HG03066 (cell line): Measurements from ENCODE around the gene BMP7.
"Not testable (repeated sequence)": the region's sequence is repeated elsewhere in the genome, so short reads cannot be mapped to it uniquely, and the experiment has no call there.

Experiments
- ATAC-seq: cut with Tn5 transposase; IDR thresholded peaks from one replicate; pipeline ENCODE4 v1.9.1; 2021; ENCODE audit warnings: low read depth; ENCODE audit not compliant: unreplicated experiment

Gene BMP7

DNA sequence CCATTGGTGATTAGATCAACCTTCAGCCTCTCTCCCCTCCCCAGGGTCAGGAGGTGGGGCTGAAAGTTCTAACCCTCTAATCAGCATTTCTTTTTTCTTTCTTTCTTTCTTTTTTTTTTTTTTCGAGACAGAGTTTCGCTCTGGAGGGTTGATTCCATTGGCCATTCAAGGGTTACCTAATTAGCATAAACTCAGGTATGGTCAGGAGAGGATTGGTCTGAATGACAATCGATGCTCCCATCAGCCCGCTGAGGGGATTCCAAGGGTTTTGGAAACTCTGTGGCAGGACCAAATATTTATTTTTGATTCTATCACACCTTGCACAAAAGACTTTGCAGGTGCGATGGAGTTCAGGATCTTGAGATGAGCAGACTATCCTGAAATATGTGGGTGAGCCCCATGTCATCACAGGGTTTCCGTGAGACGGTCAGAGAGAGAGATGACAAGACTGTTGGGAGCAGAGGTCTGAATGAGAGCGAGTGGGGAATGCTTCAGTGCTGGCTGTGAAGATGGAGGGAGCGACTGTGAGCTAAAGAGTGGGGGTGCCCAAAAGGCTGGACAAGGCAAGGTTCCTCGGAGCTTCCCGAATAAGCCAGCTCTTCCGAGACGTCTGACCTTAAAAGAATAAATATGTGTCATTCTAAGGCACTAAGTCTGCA, 107.1 kb downstream of the BMP7 start:
- ATAC-seq = no peak

- no peak for ATAC-seq
These were observed 108.0 kb downstream of the BMP7 start for GRCh38 chr20:57158474-57158873.

DNA sequence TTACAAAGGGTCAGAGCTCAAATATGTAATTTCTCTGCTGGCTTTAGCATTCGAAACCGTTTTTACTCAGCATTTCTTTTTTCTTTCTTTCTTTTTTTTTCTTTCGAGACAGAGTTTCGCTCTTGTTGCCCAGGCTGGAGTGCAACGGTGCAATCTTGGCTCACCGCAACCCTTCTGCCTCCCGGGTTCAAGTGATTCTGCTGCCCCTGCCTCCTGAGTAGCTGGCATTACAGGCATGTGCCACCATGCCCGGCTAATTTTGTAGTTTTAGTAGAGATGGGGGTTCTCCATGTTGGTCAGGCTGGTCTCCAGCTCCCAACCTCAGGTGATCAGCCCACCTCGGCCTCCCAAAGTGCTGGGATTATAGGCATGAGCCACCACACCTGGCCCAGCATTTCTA, 108.7 kb downstream of the BMP7 start:
- ATAC-seq = not testable (repeated sequence)

GRCh38 chr20:57157106-57157691, 109.2 kb downstream of the BMP7 start:
- ATAC-seq = no peak

- no peak for ATAC-seq
These were observed 110.3 kb downstream of the BMP7 start for GRCh38 chr20:57156011-57156729.

- ATAC-seq = no peak
These were observed 111.0 kb downstream of the BMP7 start for GRCh38 chr20:57155415-57155814.

GRCh38 chr20:57153238-57153905, 113.1 kb downstream of the BMP7 start:
- no peak for ATAC-seq

- no peak for ATAC-seq
These were observed 113.9 kb downstream of the BMP7 start for GRCh38 chr20:57152557-57152956.

GRCh38 chr20:57150559-57150958, 115.9 kb downstream of the BMP7 start:
- ATAC-seq = no peak

- no peak for ATAC-seq
These were observed 118.2 kb downstream of the BMP7 start for GRCh38 chr20:57148263-57148662.

- no peak for ATAC-seq
These were observed 119.3 kb downstream of the BMP7 start for GRCh38 chr20:57147185-57147584.

- ATAC-seq = no peak
These were observed 120.3 kb downstream of the BMP7 start for GRCh38 chr20:57146155-57146554.

- no peak for ATAC-seq
These were observed 121.3 kb downstream of the BMP7 start for GRCh38 chr20:57145089-57145631.

GRCh38 chr20:57143173-57143572, 123.3 kb downstream of the BMP7 start:
- ATAC-seq = no peak

DNA sequence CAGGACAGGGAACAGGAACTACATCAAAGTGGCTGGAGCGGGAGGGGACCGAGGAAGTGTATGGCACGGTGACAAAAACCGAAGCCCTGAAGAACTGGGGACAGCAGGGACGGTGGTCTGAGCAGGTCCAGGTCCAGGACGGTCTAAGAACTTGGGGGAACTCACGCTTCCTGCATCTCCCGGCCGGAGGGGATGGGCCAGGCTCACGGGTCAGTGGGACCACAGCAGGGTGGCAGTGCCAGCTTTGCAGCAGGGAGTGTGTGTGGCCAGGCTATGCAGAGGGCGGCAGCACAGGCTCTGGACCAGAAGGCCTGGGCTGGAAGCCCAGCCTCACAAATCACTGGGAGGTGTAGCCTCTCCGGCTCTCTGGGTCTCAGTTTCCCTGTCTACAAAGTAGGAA, 123.8 kb downstream of the BMP7 start:
- ATAC-seq = no peak

DNA sequence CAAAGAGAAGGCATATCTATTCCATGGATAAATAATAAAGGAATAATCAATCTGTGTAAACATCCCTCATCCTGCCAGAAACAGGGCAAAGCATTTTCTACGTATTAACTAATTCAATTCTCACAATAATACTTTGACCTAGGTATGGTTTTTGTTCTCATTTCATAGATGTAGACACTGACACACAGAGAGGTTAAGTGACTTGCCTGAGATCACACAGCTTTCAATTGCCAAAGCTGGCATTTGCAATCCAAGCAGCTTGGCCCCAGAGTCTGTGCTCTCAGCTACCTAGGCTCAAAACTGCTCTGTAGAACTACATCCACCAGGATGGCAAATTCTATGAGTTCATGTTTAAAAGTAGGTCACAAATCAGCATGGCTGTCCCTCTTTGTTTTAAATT, 124.9 kb downstream of the BMP7 start:
- no peak for ATAC-seq

GRCh38 chr20:57140416-57140965, 126.0 kb downstream of the BMP7 start:
- no peak for ATAC-seq

GRCh38 chr20:57139342-57140093, 126.9 kb downstream of the BMP7 start:
- no peak for ATAC-seq

- no peak for ATAC-seq
These were observed 128.0 kb downstream of the BMP7 start for GRCh38 chr20:57138198-57138995.
